HK-2 (cell line): ENCODE data around the gene U2AF1.
"Not testable (repeated sequence)": the region's sequence is repeated elsewhere in the genome, so short reads cannot be mapped to it uniquely, and the experiment has no call there.

Experiments
- DNase-seq: peaks from one replicate; pipeline ENCODE4 v3.0.0-alpha.2; 2018; ENCODE audit not compliant: unreplicated experiment

Gene U2AF1

DNA sequence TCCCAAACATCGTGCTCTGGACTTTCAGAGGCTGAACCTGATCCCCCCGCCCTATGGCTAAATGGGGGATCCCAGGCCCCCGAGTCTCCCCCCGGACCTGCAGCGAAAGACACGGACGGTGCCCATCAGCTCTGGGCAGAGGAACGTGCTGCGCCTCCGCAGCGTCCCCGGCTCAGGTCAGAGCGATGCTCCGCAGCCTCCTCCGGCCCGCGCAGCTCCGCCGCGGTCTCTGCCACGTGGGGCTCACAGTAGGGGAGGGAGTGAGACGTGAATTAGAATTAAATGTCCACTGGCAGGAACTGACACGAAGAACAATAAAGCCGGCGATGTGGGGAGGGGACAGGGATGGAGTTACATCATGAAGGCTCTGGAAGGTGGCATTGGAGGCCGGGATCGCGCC is 30.7 kb downstream of the U2AF1 start:
- not testable (repeated sequence) for DNase-seq

DNA sequence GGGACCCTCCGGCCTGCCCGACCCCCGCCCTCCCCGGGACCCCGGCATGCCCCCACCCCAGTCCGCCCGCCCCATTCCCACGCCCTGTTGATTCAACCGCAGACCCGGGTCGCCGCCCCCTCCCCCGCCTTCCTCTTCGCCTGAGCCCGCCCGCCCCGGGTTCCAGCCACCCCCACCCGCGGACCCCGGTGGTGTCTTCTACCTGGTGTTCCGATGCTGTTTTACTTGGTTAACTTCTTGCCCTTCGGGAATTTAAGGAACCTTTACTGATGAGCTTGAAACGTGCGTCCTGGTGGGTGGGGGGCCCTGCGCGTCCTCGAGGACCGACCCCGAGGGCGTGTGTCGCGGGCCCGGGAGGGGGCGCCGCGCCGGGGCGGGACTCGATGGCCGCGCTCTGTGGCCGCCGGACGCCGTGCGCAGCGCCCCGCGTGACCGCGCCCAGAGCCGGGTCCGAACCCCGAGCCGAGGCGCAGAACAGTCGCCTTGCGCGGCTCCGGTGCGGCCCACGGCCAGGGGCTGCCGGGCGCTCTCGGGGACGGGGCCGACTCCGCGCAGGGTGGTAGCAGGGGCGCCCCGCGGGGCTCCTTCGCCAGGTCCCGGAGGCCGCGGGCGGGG is 31.2 kb downstream of the U2AF1 start:
- DNase-seq = not testable (repeated sequence)

DNA sequence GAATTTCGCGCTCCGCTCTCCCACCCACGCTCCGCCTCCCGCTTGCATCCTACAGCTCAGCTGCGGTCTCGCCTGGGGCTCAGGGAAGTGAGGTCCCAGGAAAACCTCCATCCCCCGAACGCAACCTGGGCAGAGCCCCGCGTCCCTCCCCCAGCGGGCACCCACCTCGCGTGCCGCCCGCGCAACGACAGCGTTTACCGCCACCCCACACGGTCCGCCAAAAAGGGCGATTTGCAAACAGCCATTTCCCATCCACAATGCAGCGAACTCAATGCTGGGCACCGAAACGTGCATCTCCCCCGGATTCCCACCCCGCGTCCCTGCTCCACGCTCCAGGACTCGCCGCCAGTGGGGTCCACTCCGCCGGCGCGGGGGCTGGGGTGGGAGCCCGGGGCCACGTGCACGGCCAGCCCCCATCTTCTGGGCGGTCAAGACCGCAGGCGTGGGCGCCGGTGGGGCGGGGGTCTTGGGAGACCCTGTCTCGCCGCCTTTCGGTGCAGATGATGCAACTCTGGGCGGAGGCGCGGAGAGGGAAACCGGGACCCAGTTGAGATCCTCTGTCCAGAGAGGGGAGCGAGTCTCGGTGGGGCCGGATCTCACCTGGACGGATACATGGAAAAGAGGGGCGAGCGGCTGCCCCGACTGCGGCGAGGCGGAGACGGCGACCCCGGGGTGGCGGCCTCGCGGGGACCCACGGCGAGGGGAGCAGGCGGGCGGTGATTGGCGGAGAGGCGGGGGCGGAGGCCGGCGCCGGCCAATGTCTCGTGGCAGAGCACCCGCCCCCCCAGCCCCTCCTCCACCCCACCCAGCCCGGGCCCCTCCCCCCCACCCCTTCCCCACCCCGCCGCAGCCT is 32.0 kb downstream of the U2AF1 start, which contains the start of gene CBS:
Gene CBS, minus strand, starts transcription at position 666 of the 853 bp plus-strand sequence. CDS start 3,642 bp downstream, outside the sequence.
- not testable (repeated sequence) for DNase-seq

DNA sequence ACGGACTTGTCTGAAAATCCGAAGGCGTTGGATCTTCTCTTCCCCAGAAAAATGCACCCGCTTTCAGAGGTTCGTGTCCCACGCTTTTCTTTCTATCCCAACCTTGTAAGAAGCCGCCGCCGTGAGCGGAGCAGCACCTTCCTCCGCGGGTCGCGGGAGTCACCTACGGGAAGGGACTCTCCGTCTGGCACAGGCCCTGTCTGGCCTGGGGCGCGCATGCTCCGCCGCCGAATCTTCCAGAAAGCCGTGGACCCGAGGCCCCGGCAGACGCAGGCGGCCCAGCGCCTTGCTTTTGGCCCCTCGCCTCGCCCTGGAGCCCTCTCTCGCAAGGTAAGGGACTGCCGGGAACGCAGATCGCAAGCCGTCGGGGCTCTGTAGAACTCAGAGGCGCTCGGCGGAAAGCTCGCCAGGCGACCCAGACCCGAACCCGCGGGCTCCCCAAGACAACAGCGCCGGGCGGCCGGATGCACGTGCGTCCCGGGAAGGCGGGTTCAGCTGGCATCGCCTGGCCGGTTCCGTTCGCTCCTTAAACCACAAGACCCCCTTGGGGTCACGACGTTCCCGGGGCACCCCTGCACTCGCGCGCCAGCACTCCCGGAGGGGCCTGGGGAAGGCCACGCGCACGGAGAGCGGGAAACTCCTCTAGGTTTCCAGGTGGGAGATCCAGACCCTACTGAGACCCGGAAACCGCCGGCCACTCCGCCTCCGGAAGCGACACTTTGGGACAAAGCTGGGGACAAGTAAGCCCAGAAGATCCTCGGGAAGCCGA is 32.8 kb downstream of the U2AF1 start:
- not testable (repeated sequence) for DNase-seq

DNA sequence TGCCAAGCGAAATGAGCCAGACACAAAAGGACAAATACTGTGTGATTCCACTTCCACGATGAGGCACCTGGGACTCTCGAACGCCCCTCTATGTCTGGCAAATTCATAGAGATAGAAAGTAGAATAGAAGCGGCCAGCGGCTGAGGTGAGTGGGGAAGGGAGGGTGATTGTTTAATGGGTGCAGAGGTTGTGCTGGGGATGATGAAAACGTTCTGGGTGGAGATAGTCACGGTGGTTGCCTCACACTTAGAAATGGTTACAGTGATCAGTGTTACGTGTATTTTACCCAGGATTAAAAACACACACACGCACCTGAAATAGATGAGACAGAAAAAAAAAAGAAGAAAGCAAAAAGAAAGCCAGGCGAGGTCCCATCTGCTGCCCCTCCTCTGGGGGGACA is 34.6 kb downstream of the U2AF1 start:
- not testable (repeated sequence) for DNase-seq

DNA sequence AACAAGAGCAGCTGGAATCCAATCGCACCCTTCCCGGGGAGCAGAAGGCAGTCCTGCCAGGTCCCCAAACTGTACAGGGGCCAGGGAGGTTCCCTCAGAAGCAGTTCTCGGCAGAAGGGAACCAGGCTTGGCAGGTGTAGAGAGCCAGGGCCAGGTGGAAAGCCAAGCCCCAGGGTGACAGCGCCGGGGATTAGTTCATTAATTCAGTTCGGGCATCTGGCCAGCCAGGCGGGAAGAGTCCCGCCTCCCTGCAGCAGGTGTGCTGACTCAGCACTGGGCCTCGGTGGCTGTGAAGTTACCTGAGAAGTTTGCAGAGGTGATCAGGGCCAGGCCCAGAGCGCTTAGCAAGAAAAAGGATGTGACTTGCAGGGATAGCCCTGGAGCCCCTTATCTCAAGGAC is 37.7 kb downstream of the U2AF1 start:
- DNase-seq = not testable (repeated sequence)

DNA sequence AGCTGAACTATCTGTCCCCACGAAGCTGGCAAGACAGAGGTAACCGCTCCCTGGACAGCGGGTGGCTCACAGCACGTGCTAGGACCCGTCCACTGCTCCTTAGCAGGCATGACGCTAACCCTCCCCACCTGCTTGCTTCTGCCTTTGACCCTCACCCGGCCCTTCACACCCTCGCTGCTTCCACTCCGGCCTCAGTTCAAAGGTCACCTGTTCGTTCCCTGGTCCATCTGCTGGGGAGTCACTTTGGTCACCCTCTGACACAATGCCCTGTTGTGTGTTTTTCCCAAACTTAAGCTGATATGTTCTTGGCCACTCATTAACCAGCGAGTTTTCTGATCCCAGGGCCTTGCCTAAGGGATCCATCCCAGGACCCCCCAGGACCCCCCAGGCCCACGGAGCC is 39.3 kb downstream of the U2AF1 start:
- DNase-seq = not testable (repeated sequence)

DNA sequence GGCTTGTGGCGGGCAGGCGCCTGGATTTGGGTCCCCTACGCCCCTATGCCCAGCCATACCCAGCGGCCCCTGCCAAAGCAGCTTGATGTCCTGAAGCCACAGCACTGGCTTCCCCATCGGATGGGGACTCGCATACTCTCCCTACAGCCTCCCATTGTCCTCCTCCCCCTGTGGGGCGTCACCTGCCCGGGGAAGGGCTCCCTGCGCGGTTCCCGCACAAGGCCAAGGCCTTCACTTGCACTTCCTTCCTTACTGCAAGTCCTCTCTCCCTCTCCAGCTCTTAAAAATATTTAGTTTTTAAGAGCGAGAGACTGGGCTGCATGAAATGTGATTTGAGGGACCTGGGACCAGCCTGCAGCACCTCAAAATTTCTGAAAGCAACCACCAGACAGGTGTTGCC is 40.7 kb downstream of the U2AF1 start:
- DNase-seq = not testable (repeated sequence)

DNA sequence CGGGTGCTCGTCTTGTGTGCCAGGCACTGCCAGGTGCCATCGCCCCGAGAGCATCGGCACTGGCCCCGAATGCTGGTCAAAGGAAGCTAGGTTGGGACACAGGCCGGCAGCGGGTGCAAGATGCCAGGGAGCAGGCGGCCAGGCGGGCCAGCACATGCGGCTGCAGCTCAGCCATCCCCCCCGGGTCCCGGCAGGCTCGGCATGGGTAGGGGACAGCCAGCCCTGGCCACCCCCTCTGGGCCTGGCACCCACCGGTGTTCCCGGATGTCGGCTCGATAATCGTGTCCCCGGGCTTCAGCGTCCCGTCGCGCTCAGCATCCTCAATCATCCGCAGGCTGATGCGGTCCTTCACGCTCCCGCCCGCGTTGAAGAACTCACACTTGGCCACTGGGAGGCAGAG is 41.4 kb downstream of the U2AF1 start:
- DNase-seq = not testable (repeated sequence)

DNA sequence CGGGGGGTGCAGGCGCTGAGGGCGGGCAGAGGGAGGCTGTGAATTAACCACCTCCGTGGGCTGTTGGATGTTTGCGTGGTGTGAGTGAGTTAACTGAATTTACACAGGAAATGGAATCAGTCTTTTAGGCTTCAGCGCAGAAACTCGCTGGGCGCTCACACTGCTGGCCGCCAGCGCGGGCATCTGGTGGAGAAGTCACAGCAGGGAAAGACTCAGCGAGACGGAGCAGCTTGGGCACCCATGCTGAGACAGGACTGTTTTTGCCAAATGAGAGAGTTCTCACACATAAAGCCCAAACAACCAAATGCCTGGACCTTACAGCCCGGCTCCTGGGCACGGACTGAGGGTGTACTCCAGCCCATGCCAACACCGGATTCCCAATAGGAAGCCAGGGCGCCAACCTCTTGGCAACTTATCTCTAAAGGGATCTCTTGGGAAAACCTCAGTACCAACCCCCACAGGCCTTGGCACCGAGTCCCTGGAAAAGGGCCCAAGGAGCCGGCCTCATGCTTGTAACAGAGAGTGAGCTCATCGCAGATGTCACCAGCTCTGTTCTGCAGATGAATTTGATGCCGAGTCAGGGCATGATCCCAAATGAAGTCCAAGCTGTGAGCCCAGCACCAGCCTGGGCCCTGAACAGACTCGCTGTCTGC is 43.0 kb downstream of the U2AF1 start:
- not testable (repeated sequence) for DNase-seq

DNA sequence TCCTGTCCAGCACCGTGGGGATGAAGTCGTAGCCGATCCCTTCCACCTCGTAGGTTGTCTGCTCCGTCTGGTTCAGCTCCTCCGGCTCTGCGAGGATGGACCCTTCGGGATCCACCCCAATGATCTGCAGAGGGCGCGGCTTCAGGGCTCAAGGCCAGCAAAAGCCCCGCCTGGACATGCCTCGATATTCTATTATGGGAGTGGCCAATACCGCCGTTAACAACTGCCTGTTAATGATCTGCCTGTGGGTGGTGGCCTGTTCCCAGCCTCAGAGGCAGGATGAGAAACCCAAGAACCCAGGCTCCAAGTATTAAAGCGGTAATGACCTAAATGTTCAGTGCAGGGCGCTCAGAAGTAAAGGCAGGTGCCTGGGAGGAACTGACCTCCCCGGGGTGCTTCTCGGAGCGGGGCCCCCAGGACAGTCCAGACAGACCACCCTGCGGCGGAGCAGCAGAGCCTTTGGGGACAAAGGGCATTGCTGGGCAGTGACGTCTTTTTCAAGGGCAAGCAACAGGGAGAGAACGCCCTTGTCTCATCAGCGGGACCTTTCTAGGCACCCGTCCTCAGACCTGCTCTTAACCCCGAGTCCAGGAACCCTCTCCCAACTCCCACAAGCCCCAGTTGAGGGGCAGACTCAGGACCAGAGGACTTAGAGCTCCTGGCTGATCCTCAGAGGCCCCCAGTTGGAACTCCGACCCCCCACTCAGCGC is 44.3 kb downstream of the U2AF1 start:
- not testable (repeated sequence) for DNase-seq

DNA sequence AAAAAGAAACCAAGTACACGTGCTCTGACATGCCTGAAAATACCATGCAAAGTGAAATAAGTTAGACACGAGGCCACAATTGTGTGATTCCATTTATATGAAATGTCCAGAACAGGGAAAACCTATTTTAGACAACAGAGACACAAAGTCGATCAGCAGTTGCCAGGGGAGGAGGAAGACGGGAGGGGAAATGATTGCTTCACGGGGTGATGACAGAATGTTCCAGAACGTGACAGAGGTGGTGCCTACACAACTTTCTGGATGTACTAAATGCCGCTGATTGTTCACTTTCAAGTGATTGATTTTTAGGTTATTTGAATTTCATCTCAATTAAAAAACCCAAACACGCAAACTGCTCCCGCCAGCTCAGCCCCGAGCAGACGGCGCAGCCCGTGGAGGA is 54.3 kb downstream of the U2AF1 start:
- not testable (repeated sequence) for DNase-seq

DNA sequence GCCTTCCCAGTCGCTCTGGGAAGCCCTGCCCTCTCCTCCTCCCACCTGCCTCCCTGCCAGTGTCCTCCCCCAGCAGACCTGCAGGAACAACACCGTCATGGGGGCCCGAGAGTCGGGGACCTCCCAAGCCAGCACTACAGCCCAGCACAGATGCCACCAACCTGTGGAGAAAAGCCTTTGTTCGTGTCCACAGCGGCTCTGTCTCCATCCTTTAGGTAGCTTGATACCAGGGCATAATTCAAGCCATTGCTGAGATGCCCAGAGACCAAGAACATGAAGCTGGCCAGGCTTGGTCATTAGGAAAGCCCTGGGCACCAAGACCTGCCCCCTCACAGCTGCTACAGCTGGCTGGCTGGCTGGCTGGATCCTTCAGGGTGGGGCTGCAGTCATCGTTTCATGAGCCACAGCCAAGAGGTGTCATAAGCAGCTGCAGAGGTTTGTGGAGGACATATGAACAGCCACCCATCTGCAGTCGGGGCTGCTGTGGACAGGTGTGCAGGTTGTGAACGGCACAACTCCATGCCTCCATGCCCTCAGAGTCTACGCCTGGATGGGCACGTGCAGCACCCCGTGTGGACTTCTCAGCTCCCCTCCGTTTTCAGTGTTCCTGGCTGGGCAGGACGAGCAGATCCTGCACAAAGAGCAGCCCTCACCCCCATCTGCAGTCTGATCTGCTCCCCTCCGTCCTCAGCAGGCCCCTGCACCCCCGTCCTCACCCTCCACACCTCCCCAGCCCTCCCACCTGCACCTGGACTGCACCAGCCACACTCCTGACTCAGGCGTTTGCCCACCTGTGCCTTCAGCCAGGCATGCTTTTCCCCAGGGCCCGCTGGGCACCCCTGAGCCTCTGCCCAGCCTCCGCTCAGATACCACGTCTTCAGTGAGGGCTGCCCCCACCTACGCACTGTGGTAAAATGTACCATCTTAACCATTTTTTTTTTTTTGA is 61.2 kb downstream of the U2AF1 start:
- DNase-seq = not testable (repeated sequence)

DNA sequence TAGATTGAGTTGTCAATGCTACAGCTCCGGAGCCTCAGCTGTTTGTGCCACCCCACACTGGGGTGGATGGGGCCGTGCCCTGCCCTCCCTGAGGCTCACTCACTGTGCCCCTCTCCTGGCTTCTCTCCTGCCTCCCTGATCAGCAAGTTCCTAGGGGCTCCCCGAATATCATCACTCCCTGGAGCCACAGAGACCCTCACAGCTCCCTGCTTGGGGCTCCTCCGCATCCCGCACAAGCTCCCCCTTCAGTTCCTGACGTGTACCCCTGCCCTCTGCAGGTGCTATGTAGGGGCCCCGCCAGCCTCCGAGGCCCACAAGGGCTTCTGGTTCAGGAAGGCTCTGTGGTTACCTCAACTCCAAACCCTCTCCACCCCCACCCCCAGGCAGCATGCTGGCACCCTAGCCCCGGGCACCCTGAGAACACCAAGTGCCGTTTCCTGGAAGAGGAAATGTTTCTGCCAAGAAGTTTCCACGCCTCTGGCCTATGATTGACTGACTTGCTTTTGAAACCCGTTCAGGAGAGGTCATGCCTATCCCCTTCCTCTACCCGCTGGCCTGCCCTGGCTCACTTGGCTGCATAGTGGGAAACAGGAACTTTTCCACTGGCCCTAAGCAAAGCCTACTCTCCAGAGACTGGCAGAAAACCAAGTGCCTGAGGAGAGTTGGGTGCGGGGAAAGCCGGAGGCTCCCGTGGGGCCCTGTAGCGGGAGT is 62.0 kb downstream of the U2AF1 start:
- not testable (repeated sequence) for DNase-seq

DNA sequence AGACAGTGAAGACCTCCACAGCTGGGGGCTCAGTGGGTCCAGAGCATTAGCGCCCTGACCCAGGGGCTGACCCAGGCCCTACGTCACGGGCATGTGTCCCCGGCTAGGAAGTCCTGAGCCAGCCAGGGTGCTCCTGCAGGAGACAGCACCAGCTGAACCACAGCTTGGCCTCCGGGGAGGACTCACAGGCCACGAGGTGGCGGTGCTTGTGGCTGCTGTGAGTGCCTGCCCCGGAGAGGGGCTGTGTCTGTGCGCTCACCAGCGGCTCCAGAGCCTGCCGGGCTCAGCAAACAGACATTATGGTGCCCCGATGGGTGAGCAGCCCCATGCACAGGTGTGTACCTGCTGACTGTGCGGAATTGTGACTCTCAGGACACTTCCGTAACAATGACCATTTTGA is 62.8 kb downstream of the U2AF1 start:
- not testable (repeated sequence) for DNase-seq

DNA sequence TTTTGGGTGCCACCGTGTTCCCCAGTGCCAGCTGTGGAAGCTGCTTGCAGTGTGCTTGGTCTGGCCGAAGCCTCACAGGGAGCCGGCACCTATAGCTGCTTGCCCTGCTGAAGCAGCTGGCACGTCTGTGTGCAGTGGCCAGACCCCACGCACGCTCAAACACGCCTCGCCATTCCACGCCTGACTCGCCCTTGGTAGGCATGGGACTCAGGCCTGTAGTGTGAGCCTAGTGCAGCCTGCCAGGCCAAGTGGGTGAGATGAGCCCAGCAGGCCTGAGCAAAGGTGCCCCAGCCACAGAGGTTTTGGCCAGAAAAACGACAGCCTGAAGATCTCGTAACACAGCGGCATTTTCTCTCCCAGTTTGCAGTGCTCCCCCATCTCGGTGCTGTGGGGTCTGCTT is 64.1 kb downstream of the U2AF1 start:
- DNase-seq = not testable (repeated sequence)
